SW480 (cell line): ENCODE measurements around the gene RRAGB.
A peak's percentile ranks its signal among the peaks of the same experiment; 100 is the strongest.
"Not testable (repeated sequence)": the region's sequence is repeated elsewhere in the genome, so short reads cannot be mapped to it uniquely, and the experiment has no call there.

Experiments
- DNase-seq: peaks from one replicate; pipeline ENCODE4 v3.0.0-alpha.2; 2016; ENCODE audit warnings: low spot score

Gene RRAGB

GRCh38 chrX:55717521-55718497, at the start of gene RRAGB:
TSS of gene RRAGB (plus strand) at chrX:55717749. CDS start at chrX:55718328, 579 bp downstream.
- peak; percentile 96 for DNase-seq

- DNase-seq, result no peak
Observed at GRCh38 chrX:55668084-55668483, 49.5 kb upstream of the RRAGB start.

- not testable (repeated sequence) for DNase-seq
Observed at GRCh38 chrX:55688579-55688978, 29.0 kb upstream of the RRAGB start.

- no peak for DNase-seq
Observed at GRCh38 chrX:55695227-55696018, 22.1 kb upstream of the RRAGB start.

- DNase-seq, result no peak
Observed at GRCh38 chrX:55697381-55697780, 20.2 kb upstream of the RRAGB start.

GRCh38 chrX:55702671-55703070, 14.9 kb upstream of the RRAGB start:
- DNase-seq, result peak; percentile 21

- not testable (repeated sequence) for DNase-seq
Observed at GRCh38 chrX:55703436-55703835, 14.1 kb upstream of the RRAGB start.

GRCh38 chrX:55705066-55705465, 12.5 kb upstream of the RRAGB start:
- DNase-seq, result not testable (repeated sequence)

GRCh38 chrX:55709735-55710134, 7.8 kb upstream of the RRAGB start:
- DNase-seq, result no peak

GRCh38 chrX:55710701-55711100, 6.8 kb upstream of the RRAGB start:
- DNase-seq, result no peak

GRCh38 chrX:55713631-55714030, 3.9 kb upstream of the RRAGB start:
- no peak for DNase-seq

- DNase-seq, result no peak
Observed at GRCh38 chrX:55714161-55714560, 3.4 kb upstream of the RRAGB start.

GRCh38 chrX:55715847-55716246, 1.7 kb upstream of the RRAGB start:
- no peak for DNase-seq

- no peak for DNase-seq
Observed at GRCh38 chrX:55716937-55717336, 612 bp upstream of the RRAGB start.

- no peak for DNase-seq
Observed at GRCh38 chrX:55731826-55732225, 14.3 kb downstream of the RRAGB start.

GRCh38 chrX:55738969-55739368, 21.4 kb downstream of the RRAGB start:
- DNase-seq, result no peak

- no peak for DNase-seq
Observed at GRCh38 chrX:55742649-55743048, 25.1 kb downstream of the RRAGB start.

- not testable (repeated sequence) for DNase-seq
Observed at GRCh38 chrX:55748463-55748862, 30.9 kb downstream of the RRAGB start.

- no peak for DNase-seq
Observed at GRCh38 chrX:55750256-55750655, 32.7 kb downstream of the RRAGB start.

- no peak for DNase-seq
Observed at GRCh38 chrX:55754861-55755294, 37.3 kb downstream of the RRAGB start.

- no peak for DNase-seq
Observed at GRCh38 chrX:55758033-55758432, 40.5 kb downstream of the RRAGB start.

- no peak for DNase-seq
Observed at GRCh38 chrX:55759478-55759877, 41.9 kb downstream of the RRAGB start.

- peak; percentile 3 for DNase-seq
Observed at GRCh38 chrX:55767100-55767499, 49.6 kb downstream of the RRAGB start.
